Activated gamma-delta T cell treated with Interleukin-2 at 50 U/mL for 16 hours (primary cell): ENCODE data around the gene ARSB.
"Not testable (repeated sequence)": the region's sequence is repeated elsewhere in the genome, so short reads cannot be mapped to it uniquely, and the experiment has no call there.

Source experiments
- DNase-seq: peaks from one replicate; pipeline ENCODE4 v3.0.0-alpha.2; 2020

ARSB gene

DNA sequence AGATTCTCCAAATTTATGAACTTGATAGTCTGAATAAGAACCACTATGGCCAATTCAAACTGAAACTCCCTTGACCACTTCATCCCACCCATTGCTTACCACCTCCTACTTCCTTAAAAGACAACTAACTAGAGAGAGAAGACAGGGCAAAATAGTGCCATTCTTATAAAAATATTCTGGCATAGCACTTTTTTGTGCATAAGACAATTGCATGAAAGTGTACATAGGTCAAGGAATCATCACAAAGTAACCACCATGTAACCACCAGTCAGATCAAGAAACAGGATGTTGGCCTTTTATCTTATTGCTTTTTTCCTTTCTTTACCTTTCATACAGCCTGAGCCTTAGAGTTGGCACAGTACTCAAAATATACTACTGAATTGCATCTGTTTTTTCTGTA is 8.1 kb upstream of the ARSB start:
- no peak for DNase-seq

DNA sequence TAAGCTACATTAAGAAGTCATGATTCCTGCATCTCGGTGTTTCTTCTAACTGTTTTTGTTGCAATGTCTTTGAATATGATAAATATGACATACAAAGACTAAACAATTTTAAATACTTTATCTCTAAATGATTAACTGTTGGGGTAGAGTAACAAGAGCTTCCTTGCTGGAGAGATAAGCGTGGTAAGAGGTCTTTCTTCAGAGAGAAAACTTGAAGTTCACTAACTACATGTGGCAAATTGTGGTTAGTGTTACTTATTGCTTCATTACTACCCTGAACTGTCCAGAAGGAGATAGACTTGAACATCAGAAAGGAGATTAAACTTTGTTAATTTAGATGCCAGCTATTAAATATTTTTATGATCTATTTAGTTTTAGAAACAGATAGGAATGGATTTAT is 7.0 kb upstream of the ARSB start:
- no peak for DNase-seq

DNA sequence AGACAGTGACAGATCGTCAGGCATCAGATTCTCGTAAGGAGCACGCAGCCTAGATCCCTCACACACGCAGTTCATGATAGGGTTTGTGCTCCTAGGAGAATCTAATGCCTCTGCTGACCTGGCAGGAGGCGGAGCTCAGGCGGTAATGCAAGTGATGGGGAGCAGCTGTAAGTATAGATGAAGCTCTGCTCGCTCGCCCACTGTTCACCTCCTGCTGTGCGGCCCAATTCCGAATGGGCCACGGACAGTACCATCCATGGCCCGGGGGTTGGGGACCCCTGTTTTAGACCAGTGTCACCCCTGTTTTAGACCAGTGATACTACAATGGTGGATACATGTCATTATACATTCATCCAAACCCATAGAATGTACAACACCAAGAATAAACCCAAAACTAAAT is 4.0 kb upstream of the ARSB start:
- no peak for DNase-seq

GRCh38 chr5:78985725-78986223 is 664 bp upstream of the ARSB start:
- DNase-seq, result peak; percentile 26

- DNase-seq, result peak; percentile 69
Observed at GRCh38 chr5:78984439-78985115, 533 bp downstream of the ARSB start.

DNA sequence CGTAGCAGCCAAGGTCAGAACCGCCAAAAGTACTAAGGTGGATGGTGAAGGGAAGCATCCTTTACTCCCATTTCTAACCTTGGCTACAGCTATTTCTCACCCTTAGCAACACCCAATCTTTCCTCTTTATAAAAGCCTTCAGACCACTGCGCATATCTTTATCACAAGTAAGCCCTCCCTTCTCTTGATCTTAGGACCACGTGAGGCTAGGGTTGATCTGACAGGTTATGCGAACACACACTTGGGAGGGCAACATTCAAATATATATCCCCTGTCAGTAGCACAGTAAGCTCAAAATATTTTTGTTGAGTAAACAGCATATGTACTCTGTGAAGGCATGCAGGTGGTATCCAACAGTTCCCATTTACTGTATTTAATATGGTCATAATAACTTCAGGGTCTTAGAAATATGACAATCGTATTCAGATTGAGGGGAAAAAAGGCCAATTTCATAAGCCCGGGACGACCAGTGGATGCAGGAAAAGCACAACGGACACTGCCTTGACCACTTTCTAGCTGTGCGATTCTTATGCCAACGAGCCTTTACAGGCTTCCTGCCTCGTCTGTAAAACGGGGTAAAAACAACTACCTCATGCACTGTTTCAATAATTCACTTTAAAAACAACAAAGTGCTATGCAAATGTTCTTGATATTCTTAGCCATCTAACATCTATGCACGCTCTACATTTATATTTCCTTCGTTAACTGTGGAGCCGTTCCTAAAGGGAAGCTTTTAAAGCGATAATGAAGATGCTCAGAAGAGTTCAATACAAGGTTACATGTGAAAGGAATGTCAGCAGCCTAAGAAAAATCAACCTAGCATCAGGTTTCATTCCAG is 1.3 kb downstream of the ARSB start:
- no peak for DNase-seq

- DNase-seq, result not testable (repeated sequence)
Observed at GRCh38 chr5:78983194-78983593, 1.9 kb downstream of the ARSB start.

DNA sequence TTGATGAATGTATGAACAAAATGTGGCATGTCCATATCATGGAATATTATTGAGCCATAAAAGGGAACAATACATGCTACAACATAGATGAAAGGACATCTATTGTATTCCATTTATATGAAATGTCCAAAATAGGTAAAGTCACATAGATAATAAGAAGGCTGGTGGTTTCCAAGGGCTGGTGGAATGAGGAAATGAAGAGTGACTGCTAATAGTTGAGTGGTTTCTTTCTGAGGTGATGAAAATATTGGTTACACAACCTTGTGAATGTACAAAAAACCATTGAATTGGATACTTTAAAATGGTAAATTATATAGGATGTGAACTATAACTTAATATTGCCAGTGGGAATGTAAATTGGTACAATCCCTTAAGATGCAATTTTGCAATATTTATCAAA is 5.2 kb downstream of the ARSB start:
- no peak for DNase-seq

GRCh38 chr5:78979117-78979742 is 5.9 kb downstream of the ARSB start:
- no peak for DNase-seq

DNA sequence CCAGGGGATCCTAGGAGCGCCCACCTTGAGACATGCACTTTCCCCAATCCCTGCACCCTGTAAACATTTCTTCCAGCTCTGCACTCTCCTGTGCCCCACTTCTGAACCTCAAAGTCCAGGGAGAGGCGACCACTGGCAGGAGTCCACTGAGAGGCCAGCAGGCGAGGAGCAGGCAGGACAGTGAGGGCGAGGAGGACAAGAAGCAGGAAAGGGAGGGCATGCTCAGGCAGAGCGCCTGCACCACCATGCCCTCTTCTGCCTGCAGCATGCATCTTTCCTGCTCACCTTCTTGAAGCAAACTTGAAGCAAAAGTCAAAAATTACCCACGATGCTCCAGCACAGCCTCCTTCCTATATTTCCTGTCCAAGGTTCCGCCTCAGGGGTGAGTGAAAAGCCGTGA is 10.1 kb downstream of the ARSB start:
- DNase-seq, result no peak

- no peak for DNase-seq
Observed at GRCh38 chr5:78974601-78975000, 10.5 kb downstream of the ARSB start.

GRCh38 chr5:78974011-78974410 is 11.1 kb downstream of the ARSB start:
- no peak for DNase-seq

DNA sequence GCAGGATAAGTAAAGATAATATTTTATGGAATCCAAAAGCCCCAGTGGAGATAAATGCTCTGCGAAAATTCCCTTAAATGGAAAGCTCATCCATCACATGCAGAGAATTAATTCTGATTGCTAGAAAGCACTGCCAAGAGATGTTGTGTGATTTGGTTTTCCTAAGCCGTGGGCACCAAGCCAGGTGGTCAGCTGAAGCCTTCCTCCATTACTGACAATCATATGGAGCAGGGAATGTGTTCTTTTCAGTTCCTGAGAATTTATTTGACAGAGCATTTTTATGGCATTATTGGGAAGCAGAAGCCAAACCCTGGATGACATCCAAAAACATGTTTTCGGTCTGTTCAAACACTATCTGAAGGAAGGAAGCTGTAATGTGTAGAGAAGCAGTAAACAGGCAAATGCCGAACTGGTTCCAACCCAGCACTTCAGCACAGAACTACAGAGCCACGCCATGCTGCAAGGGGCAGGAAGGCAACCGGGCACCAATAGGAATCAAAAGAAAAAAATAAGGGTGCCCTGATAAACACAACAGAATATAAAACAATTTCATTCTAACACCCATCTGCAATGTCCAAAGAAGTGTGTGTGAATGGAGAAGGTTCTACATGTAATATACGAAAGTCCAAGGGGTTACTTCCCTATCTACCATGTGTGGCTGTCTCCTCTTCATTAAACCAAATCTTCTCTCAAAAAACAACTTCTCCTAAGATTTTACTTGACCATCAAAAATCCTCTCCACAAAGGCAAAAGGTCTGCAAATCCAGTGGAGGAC is 12.3 kb downstream of the ARSB start:
- DNase-seq, result no peak

DNA sequence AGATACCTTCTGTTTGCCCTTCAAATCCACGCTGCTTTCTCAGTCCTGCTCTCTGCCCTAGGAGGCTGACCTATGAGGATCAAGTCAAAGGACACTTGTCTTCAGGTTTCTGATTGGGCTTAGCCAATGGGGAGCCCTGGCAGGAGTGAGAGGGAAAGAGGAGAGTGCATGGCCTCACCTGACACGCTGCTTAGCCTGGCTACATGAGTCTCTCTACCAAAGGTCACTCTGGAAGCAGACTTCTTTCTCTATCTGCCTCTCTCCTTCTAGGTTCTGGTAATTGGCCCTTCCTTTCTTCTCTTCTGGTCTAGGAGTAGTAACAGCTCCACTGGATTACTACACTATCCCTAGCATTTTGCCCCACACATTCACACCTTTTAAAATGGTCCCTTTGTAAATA is 13.1 kb downstream of the ARSB start:
- no peak for DNase-seq

DNA sequence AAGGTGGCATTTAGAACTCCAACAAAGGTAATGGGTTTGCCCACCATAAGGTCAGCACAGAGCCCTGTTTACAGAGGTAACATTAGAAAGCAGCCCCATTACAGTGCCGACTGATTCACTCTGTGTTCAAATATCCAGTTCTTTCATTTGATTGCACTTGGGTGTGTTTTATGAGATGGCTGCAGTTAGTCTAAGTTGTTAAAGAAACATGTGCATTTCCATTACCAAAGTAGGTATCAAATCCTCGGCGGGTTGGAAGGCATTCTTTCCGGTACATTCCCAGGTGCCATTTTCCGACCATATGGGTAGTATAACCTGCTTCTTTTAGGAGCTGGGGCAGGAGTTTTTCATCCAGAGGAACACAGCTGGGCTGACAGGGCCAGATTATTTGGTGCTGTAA is 16.3 kb downstream of the ARSB start:
- DNase-seq, result no peak

DNA sequence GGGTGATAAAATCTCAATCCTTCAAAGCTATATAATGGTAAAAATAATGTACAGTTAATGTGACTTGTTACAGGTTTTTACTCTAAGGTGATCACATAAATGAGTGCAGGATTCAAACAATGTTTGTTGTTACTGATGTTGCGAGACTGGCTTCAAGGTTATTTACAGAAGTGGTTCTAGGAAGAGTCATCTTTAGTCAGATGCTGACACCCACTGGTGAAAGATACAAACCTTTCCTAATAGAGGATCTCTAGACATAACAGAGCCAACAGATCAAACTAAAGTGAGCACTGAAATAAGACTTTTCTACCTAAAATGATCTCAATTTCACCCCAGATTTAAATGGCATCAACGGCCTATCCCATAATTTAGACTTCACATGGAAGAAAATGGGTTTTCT is 20.2 kb downstream of the ARSB start:
- DNase-seq, result no peak

- no peak for DNase-seq
Observed at GRCh38 chr5:78961743-78962142, 23.4 kb downstream of the ARSB start.

GRCh38 chr5:78959767-78960166 is 25.3 kb downstream of the ARSB start:
- no peak for DNase-seq

DNA sequence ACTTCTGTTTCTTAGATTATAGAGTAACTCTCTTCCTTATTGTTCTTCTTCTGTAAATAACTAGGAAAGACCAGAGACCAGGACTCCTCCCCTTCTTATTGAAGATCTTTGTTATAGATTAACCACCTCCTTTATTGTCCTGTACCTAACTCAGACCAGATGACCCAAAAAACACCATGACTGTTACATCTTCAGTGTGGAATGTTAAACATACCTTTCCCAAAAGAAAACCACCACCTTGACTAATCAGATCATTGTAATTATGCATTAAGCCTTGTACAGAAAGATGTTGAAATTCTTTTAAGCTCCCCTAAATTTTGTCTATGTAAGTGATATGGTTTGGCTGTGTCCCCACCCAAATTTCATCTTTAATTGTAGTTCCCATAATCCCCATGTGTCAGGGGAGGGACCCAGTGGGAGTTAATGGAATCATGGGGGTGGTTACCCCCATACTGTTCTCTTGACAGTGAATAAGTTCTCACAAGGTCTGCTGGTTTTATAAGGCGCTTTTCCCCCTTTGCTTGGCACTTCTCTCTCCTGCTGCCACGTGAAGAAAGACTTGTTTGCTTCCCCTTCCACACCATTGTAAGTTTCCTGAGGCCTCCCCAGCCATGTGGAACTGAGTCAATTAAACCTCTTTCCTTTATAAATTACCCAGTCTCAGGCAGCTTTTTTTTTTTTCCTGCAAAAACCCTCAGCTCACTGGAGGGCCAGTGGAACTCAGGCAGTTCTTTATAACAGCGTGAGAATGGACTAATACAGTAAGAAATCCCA is 26.3 kb downstream of the ARSB start:
- DNase-seq, result no peak

DNA sequence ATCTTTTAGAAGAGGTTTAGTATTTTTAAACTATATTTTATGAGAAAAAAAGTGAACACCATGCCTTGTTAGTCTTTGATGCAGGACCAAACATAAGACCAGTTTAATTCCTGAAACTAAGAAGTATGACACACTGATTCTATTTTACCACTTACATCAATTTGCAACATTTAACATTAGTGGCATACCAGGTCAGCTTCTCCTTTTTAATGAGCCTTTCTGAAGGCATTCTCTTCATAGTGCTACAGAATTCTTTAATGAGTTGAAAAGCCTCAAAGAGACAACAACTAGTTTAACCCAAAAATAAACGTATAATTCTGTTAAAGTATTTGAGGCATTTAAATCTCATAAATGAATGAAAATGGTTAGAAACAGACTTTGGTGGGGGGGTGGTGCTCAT is 28.2 kb downstream of the ARSB start:
- DNase-seq, result no peak

DNA sequence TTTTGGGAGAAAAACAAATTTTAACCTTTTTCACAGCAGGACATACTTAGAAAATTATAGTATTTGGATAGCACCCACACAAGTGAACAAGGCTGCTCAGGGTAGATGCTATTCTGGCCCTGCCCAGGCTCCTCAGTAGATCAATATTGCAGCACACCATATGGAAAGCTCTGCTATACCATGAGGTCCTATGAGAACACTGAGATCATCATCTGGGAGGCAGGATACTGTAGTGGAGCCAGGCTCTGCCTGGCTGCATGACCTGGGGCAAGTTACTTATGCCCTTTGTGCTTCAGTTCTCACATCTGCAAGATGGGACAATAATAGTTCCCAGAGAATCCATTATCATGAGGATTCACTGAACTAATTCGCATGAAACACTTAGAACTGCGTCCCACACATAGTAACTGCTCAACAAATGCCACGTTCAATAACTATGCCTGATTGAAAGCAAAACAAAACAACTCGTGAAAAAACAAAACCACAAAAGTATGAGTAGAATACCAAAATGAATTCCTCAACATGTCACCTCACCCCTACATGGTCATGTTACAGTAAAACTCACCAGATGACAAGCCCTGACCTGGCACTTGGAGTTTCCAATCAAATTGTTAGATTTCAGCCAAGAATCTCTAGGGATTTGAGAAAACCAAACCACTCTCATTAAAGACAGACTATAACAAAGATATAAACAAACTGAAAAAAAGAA is 31.9 kb downstream of the ARSB start:
- DNase-seq, result no peak

DNA sequence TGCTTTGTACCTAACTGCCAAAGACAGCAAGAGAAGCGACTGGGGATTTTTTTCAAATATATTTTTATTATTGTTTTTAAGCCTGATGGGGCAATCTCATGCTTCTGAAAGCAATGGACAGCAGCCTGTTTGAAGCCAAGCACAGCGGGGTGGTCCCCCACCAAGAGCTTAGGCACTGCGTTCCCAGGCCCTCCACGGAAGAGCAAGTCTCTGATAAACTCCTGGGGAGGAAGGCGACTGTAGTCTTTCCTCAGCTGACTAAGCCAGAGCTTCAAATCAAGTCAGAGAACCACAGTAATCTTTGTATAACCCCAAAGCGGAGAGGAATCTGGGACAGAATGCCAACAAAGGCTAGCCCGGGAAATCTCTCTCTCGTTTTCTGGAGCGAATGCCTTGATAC is 54.4 kb downstream of the ARSB start:
- DNase-seq, result no peak
